HG02642 (cell line): ENCODE measurements around the gene CAMK1D.
"Not testable (repeated sequence)": the region's sequence is repeated elsewhere in the genome, so short reads cannot be mapped to it uniquely, and the experiment has no call there.

Source experiments
- ATAC-seq: cut with Tn5 transposase; IDR thresholded peaks from one replicate; pipeline ENCODE4 v1.9.1; 2021; ENCODE audit warnings: mild to moderate bottlenecking; ENCODE audit not compliant: unreplicated experiment, poor library complexity

Gene CAMK1D

DNA sequence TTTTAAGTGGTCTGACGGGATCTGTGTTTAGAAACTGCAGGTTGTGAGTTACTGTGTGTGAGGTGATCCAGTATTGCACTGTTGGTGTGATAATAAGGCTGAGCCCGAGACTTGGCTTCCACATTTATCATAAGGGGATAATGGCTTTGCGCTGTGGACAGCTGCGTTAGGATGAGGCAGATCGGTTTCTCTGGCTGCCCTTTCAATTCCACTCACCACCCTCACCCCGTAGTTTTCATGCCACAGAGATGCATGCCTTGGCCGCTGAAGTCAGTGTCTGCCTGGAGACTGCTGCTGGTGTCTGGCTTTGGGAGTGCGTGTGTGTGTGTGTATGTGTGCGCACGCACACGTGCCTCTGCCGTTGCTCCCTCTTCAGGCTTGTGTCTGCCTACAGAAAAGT is 379.1 kb downstream of the CAMK1D start:
- ATAC-seq: no peak

DNA sequence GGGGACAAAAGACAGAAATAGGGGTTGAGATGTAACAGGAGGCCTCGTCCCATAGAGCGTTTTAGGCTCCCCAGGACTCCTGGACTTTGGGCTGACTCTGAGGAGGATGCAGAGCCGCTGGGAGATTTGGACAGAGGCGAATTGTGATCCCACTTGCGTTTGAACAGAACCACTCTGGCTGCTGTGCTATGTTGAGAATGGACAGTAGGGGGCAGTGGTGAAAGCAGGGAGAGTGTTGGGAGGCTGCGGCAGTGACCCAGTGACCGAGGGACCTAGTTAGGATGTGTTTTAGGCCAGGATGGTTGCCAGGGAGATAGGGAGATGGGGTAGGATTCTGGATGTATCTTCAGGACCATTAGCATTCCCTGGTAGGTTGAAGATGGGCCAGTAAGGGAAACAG is 380.5 kb downstream of the CAMK1D start:
- ATAC-seq: no peak

DNA sequence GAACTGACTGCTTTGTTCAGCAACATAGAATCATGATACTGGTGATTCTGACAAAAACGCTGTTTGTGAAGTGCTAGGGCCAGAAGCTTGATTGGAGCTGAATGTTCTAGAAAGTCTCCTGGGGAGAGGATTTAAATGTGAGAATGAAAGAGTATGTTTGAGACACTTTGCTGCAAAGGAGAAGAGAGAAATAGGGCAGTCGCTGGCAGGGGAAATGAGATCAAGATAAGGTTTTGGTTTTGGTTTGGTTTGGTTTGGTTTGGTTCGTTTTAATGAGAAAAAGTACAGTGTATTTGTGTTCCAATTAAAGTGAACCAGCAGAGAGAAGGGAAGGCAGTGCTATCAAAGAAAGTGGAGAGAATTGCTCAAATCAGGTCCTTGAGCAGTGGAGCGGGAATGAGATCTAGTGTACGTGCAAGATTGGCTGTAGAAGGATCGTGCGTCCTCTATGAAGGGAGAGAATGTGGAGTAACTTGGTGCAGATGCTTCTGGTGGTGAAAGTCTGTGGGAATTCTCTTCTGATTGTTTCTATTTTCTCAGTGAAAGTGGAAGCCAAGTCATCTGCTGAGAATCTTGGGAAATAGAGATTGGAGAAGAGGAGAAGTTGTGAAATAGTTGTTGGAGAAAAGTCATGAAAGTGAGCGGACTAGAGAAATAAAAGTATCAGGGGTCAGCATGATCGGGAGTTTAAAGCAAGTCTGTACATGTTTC is 381.6 kb downstream of the CAMK1D start:
- ATAC-seq: no peak

DNA sequence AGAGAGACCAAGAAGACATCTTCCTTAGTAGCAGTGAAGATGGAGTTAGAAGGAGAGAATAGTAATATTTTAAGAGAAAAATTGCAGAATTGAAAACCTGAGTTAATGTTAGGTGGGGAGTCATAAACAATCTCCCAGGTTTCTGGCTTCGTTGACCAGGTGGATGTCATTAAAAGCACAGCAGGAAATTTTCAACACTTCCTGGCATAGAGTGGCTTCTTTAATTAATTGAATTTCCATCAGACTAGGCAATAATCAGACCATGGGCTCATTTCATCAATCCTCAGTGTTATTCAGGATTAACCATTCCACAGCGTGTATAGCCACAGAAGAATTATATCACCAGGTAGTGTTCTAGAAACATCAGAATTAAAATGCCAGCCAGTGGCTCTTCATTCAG is 383.9 kb downstream of the CAMK1D start:
- ATAC-seq: no peak

DNA sequence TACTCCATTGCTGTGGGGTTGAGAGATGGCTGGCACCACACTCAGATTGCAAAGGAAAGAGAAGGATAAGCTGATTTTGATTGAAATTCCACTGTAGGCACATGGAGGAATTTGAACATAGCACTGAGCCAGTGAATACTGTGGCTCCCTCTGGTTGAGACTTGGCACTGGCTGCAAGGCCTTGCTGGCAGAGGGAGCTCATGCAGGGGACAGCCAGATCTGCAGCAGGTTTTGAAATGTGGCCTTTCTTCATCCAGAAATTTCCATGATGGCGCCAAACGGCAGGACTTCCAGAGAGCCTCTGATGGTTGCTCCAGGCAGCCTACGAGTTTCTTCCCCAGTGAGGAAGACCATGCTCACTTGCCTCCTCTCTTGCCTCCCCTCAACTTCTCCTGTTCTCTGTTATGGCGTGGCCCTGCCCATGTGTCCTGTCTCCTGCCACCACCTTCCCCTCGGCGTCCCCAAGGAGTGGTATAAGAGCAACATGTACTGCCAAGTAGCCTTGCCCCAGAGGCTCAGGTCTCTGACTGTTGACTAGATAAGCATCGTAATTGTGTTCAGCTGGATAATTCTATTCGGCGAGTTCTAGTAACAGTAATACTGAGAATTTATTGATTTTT is 386.6 kb downstream of the CAMK1D start:
- ATAC-seq: no peak

DNA sequence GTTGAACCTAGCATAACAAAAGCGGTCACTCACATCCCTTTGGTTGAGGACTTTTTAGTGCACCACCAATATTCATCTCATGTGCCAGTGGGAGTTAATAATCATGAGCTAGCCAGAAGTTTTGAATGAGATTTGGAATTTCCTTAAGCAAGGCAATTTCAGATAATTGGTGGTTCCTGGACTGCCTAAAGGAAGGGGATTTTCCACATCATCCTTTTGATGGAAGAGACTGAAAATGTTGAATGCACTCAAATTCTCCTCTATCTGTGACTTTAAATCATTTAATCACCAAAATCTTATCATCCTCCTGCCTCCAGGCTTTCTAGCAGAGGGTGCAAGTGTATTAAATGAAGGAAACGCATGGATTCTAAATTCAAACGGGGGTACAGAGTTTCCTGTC is 391.5 kb downstream of the CAMK1D start:
- no peak for ATAC-seq

DNA sequence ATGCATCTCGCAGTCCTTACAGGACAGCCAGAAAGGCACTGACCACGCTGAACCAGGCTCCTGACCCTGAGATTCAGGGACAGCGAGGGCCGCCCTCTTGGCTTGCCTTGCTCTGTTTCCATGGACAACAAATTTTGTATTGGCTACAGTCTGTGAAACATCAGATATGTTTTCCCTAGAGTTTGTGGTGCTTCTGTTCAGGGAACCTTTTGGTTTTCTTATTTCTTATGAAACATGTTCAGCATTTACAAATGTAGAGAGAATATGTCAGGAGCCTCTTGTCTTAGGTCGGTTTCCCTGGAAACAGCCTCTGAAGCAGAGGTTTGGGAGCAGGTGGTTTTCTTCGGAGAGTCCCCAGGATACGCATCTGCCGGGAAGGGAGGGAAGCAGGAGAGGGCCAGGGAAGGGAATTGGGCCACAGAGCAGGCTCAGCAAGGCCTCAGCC is 392.0 kb downstream of the CAMK1D start:
- ATAC-seq: no peak

DNA sequence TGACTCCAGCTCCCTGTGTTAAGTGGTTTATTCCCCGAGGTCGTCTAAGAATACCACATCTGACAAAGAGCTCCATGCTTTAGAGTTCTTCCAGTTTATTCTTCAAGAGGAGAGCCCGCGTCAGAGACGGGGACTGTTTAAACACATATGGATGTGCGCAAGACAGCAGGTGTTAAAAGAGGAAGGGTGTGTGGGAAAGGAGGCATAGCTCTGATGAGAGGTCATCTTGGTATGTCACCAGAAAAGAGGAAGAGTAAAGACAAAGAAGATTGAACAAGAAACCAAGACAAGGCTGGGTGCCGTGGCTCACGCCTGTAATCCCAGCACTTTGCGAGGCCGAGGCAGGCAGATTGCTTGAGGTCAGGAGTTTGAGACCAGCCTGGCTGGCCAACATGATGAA is 393.4 kb downstream of the CAMK1D start:
- no peak for ATAC-seq

DNA sequence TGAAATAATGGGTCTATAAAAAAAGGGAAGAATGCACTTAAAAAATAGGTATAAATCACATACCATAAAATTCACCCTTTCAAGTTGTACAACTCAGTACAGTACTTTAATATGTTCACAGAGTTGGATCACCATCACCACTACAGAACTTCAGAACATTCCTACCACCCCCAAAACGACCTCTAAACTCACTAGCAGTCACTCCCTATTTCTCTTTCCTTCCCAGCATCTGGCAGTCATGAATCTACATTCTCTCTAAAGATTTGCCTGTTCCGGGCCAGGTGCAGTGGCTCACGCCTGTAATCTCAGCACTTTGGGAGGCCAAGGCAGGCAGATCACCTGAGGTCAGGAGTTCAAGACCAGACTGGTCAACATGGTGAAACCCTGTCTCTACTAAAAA is 394.1 kb downstream of the CAMK1D start:
- not testable (repeated sequence) for ATAC-seq

DNA sequence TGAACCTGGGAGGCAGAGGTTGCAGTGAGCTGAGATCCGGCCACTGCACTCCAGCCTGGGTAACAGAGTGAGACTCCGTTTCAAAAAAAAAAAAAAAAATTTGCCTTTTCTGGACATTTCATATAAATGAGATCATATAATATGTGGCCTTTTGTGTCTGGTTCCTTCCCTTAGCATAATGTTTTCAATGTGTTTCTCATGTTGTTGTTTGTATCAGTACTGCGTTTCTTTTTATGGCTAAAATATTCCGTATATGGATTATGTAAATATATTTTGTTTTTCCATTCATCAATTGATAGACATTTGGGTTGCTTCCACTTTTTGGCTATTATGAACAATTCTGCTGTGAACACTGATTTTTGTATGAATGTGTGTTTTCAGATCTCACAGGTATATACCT is 394.6 kb downstream of the CAMK1D start:
- ATAC-seq: no peak

DNA sequence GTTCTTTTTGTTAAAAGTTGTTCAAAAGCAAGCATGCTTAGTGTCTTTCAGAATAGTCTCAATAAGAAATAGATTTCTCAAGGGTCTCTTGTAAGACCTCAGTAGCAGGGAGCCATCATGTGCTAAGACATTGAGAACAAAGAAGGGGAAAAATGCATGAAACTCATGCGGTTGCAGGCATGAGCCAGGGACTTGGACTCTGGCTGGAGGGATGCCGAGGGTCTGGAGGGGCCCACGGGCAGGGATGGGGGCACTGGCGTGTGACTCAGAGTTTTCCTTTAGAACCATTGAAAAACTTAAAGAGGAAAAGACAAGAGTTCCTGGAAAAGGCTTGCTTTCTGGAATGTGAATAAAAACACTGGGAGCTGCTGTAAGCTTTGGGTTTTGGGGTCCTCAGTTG is 398.8 kb downstream of the CAMK1D start:
- ATAC-seq: no peak

DNA sequence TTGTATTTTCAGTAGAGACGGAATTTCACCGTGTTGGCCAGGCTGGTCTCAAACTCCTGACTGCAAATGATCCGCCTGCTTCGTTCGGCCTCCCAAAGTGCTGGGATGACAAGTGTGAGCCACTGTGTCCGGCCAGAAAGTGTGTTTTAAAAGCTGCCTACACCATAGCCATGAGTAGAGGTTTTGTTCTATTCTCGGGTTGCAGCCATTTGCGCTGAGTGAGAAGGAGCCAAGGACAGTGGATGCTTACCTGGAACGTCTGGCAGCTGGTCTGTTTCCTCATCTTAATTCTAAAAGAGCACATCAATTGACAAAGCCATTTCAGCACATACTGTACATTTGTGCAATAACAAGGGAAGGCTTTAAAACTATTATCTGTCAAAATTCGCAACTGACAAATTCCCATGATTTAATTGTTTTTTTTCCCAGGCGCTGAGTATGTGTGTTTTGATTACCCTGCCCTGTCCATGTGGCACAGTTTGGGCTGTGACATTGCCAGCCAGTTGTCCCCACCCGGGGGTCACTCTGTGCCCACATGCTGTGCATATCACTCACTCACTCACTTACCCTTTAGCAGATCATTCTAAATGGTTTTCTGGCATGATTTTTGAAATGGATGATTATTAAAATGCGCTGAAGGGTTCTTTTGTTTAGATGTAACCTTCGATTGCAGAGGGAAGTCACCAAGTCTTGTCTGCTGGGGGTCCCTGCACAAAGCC is 400.6 kb downstream of the CAMK1D start:
- ATAC-seq: no peak

DNA sequence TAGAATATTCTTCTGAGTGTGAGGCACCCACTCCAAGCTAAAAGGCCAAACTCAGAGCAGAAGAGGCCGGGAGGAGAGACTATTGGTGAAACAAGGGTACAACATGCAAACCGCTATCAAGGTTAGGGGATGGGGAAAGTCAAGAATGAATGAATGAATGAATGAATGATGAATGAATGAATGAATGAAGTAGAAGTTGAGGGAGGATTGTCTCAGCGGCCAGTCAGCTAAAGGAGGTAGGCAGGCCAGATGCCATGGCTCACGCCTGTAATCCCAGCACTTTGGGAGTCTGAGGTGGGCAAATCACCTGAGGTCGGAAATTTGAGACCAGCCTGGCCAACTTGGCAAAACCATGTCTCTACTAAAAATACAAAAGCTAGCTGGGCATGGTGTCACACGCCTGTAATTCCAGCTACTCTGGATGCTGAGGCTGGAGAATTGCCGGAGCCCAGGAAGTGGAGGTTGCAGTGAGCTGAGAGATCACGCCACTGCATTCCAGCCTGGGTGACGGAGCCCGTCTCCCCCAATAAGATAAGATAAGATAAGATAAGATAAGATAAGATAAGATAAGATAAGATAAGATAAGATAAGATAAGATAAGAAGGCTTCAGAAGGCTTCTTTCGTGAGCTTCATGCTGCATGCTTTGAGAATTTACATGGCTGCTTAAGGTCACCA is 401.3 kb downstream of the CAMK1D start:
- no peak for ATAC-seq

DNA sequence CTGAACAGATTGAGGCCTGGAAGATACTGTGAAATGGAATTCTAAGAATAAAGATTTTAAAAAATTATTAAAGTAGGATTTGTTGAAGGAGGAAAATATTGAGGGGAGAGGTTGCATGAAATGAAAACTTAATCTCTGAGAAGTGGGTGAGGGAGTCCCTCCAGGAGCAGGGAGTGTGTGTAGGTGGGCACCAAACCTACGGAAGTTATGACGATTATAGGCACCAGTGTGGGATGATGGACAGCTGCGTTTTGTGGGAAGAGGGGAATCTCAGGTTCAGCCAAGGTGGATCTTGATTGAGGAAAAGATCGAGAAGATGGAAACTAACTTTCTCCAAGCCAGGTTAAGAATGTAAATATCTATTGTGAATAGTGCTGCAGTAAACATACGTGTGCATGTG is 405.7 kb downstream of the CAMK1D start:
- no peak for ATAC-seq

DNA sequence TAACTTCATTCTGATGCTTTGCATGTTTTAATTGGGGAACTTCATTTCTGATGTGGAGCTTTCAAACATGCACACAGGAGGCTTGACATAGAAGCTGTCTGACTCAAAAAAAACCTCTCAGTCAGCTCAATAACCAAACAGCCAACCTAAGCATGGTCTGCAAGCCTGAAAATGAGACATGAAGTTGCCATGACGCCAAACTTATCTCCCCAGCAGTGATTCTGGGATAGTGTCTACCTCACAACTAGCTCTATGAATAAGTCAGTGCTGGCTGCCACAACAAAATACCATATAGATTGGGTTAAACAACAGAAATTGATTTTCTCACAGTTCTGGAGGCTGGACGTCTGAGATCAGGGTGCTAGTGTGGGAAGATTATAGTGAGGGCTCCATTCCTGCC is 408.0 kb downstream of the CAMK1D start:
- no peak for ATAC-seq

DNA sequence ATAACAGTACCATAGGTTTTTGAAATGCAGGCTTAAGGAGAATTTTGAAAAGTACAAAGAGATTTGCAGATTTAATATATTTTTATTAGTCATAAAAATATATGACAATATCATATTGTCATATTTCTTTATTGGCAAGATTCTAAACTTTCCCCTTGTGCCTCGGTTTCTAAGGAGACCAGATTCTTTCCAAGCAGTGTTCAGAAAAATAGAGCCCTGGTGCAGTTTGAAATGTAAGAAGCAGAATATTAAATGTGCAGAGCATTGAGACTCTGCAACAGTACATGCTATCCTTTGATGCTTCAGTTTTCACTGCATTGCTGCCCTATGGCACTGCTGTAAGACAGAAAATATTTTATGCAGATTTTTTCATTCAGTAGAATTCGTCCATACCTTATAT is 408.9 kb downstream of the CAMK1D start:
- ATAC-seq: no peak

DNA sequence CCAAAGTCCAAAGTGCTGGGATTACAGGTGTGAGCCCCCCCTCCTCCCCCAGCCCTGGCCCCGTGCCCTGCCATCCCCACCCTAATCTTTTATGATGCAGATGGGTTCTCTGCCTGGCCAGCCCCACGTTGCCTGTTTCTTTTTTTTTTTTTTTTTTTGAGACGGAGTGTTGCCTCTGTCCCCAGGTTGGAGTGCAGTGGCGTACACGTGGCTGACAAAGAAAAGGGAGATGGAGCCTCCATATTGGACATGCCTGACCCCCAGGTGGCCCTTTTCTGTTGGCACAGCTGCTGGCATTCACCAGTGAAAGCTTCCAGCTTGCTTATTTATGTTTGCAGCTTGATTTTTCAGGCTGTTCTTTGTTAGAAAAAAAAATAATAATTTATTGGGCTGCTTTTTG is 416.9 kb downstream of the CAMK1D start:
- no peak for ATAC-seq

DNA sequence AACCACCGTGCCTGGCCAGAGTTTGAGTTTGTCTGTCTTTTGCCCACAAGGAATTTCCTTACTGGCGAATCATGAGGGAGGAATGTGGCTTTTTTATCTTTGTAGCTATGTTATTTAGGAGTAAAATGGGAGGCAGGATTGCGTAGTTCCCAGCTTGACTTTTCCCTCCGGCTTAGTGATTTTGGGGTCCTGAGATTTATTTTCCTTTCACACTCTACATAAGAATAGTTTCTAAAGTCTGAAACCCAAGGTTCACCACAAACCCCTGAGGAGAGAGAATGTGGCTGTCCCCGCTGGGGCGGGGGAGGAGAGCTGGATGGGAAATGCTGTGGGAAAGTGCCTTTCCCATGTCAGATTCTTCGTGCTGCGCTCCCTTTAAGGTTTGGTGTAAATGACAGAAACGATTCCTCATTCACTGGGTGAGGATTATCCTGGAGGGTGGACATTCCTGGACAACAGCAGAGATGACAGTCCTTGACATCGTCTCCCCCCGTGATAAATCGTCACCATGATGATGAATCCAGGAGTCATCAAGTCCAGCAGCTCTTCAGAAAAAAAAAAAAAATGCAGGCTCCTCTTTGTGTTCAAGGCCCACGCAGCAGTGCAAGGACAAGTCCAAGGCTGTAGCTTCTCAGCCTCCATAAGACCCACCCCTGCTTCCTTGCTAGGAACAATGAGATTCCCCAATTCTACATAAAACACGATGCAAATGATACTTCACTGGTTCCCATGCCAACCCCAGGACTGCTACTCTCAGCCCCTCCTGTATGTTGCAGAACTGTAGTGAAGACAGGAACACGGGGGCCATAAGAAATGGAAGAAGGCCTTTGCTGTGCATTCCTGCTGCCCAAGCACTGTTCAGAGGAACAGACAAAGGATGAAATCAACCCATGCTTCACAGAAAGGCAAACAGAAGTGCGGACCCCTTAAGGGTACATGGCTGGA is 419.1 kb downstream of the CAMK1D start:
- ATAC-seq: no peak

DNA sequence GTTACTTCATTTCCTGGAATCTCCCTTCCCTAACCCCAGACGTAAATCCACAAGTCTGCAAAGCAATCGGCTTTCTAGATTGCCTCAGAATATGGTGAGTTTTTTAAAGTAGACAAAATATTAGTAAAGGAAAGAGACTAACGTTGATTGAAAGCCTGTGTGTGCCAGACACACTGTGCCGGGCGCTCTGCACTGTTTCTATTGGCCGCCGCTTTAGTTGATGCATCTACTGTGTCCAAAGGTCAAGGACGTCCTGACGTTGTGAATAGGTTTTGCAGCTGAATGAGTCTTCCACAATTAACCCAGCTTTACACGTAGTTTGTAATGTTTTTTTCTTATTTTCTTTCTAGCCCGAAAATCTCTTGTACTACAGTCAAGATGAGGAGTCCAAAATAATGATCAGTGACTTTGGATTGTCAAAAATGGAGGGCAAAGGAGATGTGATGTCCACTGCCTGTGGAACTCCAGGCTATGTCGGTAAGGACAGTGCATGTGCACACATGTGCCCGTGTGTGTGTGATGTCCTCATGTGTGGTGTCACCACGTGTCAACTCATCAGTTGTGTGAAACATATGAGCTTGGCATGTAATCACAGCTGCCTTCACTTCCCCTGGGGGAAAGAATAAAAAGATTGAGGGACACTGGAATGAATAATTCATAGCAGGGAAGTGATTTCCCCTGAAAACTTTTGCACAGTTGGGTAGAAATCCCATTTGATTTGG is 420.1 kb downstream of the CAMK1D start:
- ATAC-seq: no peak
